A673 (cell line): Measurements from ENCODE around the gene KCNQ4. TPM values are rescaled to one million over a fixed set of nuclear protein-coding genes. Genes with fewer than 3 reads are reported as not detected.

Experiments used
- BruUV-seq: library from RNA; stranded (reverse); fragments of 400-500 nt; replicated peaks from 2 replicates; lab custom pipeline; 2021; lab: Mats Ljungman, UMichigan
- CTCF ChIA-PET: fragments of 300-600 bp; sonication (Branson Sonifier 250); formaldehyde crosslinking; loops from one replicate; lab custom pipeline; 2022; ENCODE audit warnings: antibody characterized with exemption; lab: Charles Lee
- POLR2A ChIA-PET: fragments of 300-600 bp; sonication (Branson Sonifier 250); formaldehyde crosslinking; loops from one replicate; lab custom pipeline; 2022; ENCODE audit warnings: antibody characterized with exemption; ENCODE audit not compliant: low non-redundant PET; lab: Charles Lee
- DNase-seq: peaks from one replicate; pipeline ENCODE4 v3.0.0-alpha.2; 2015; ENCODE audit warnings: low spot score
- H3K27ac ChIP-seq: fragments of 200-600 bp; sonication (generic); 2 replicates; pipeline ENCODE4 v1.5.1; 2016; ENCODE audit warnings: mixed run types, low read depth, mild to moderate bottlenecking, mixed read lengths, antibody characterized with exemption, low read length; ENCODE audit not compliant: poor library complexity, severe bottlenecking
- H3K27me3 ChIP-seq: fragments of 200-600 bp; sonication (generic); replicated peaks from 2 replicates; pipeline ENCODE4 v1.6.1; 2017; ENCODE audit warnings: mixed run types, low read depth, mild to moderate bottlenecking, mixed read lengths, antibody characterized with exemption, low read length; ENCODE audit not compliant: insufficient read depth, poor library complexity
- H3K36me3 ChIP-seq: fragments of 200-600 bp; sonication (generic); 2 replicates; pipeline ENCODE4 v1.6.1; 2016; ENCODE audit warnings: mixed run types, mild to moderate bottlenecking, mixed read lengths, antibody characterized with exemption, low read length; ENCODE audit not compliant: insufficient read depth, poor library complexity, severe bottlenecking
- H3K4me1 ChIP-seq: fragments of 200-600 bp; sonication (generic); 2 replicates; pipeline ENCODE4 v1.6.1; 2017; ENCODE audit warnings: mixed run types, mild to moderate bottlenecking, mixed read lengths, antibody characterized with exemption, low read length; ENCODE audit not compliant: insufficient read depth, poor library complexity, severe bottlenecking
- H3K4me3 ChIP-seq: fragments of 200-600 bp; sonication (generic); 2 replicates; pipeline ENCODE4 v1.5.1; 2016; ENCODE audit warnings: low read depth, mixed run types, mild to moderate bottlenecking, mixed read lengths, low read length; ENCODE audit not compliant: poor library complexity, severe bottlenecking
- H3K9me3 ChIP-seq: fragments of 200-600 bp; sonication (generic); 2 replicates; pipeline ENCODE4 v1.6.1; 2016; ENCODE audit warnings: mixed run types, low read depth, mild to moderate bottlenecking, mixed read lengths, antibody characterized with exemption, low read length; ENCODE audit not compliant: poor library complexity, severe bottlenecking
- CTCF ChIP-seq: fragments of 300-800, 200-600 bp; sonication (generic); conservative IDR thresholded peaks from 2 replicates; pipeline ENCODE4 v1.5.1; 2017; ENCODE audit warnings: low read depth, mild to moderate bottlenecking, antibody characterized with exemption, low read length, moderate library complexity, mixed read lengths
- EZH2 ChIP-seq: fragments of 200-600 bp; sonication (generic); IDR thresholded peaks from 2 replicates; pipeline ENCODE4 v1.6.1; 2017; ENCODE audit warnings: borderline replicate concordance, low read depth, mild to moderate bottlenecking, mixed read lengths, antibody characterized with exemption, low read length; ENCODE audit not compliant: poor library complexity, severe bottlenecking
- intact Hi-C: fragments of 100-400 bp; cut with micrococcal nuclease; formaldehyde crosslinking; loops from one replicate; pipeline ENCODE4 v1.10.0; 2022; ENCODE audit not compliant: unreplicated experiment
- total RNA-seq: library from RNA; stranded (reverse); gene quantifications from 2 replicates; pipeline ENCODE4 v1.2.3, GENCODE V29; 2021

The KCNQ4 gene
- total RNA-seq, 1 experiment from 2014 or later = 0.62 TPM

GRCh38 chr1:40841602-40842001 is 58.0 kb downstream of the KCNQ4 start:
- TF ChIP-seq CTCF (no peak), EZH2 (no peak)
- no peak overlapping the region for H3K4me3 ChIP-seq
- POLR2A ChIA-PET = no interaction called here
- CTCF ChIA-PET = interaction anchor here (0.8 kb wide), 1 partner anchor 111 kb away, joined by 5 read pairs; no protein-coding TSS in a partner anchor
- H3K9me3 ChIP-seq = no peaks in the 10 kb centered on the region
- H3K27ac ChIP-seq = no peak overlapping the region
- DNase-seq = no peak
- H3K36me3 ChIP-seq = no peaks in the 10 kb centered on the region
- BruUV-seq = no TSS peak
- no peaks in the 10 kb centered on the region for H3K4me1 ChIP-seq
- intact Hi-C loops = no loop called here
- H3K27me3 ChIP-seq = no peaks in the 10 kb centered on the region

GRCh38 chr1:40842207-40842606 is 58.6 kb downstream of the KCNQ4 start:
- CTCF ChIA-PET = interaction anchor here (0.8 kb wide), 1 partner anchor 111 kb away, joined by 5 read pairs; no protein-coding TSS in a partner anchor
- H3K4me3 ChIP-seq = no peak overlapping the region
- H3K36me3 ChIP-seq = no peaks in the 10 kb centered on the region
- TF ChIP-seq CTCF (no peak), EZH2 (no peak)
- intact Hi-C loops = no loop called here
- BruUV-seq = no TSS peak
- no peaks in the 10 kb centered on the region for H3K4me1 ChIP-seq
- POLR2A ChIA-PET = no interaction called here
- H3K9me3 ChIP-seq = no peaks in the 10 kb centered on the region
- no peak for DNase-seq
- no peaks in the 10 kb centered on the region for H3K27me3 ChIP-seq
- no peak overlapping the region for H3K27ac ChIP-seq

- TF ChIP-seq CTCF = no peak
- no peak for TF ChIP-seq EZH2
- H3K9me3 ChIP-seq = no peaks in the 10 kb centered on the region
Observed at GRCh38 chr1:40842691-40843090, 59.1 kb downstream of the KCNQ4 start.

More at GRCh38 chr1:40842691-40843090, 59.1 kb downstream of the KCNQ4 start:
- Histone ChIP-seq H3K4me1 (no peaks in the 10 kb centered on the region), H3K4me3 (no peak overlapping the region), H3K36me3 (no peaks in the 10 kb centered on the region), H3K27me3 (no peaks in the 10 kb centered on the region), H3K27ac (no peak overlapping the region)
- BruUV-seq = no TSS peak
- ChIA-PET CTCF (no interaction called here), POLR2A (no interaction called here)
- DNase-seq = no peak
- intact Hi-C loops = no loop called here
